Lung (tissue), 12 donors: ENCODE results near the gene ZBTB21. TPM values are rescaled to one million over a fixed set of nuclear protein-coding genes. Genes with fewer than 3 reads are reported as not detected.

Experiments
- ATAC-seq: fragments of 200-7000 bp; cut with Tn5 transposase; one replicate; pipeline ENCODE4 v1.9.1; 2020; ENCODE audit warnings: moderate number of reproducible peaks; ENCODE audit not compliant: insufficient read depth, low FRiP score
- DNase-seq, 3 donors: peaks; one replicate each; pipeline ENCODE4 v3.0.0-alpha.2; 2013 to 2017
- H3K27ac ChIP-seq, 2 donors: one replicate each; pipeline ENCODE4 v1.5.1; 2013; ENCODE audit warnings: mild to moderate bottlenecking in 2 of 2, moderate library complexity in 2 of 2, control low read depth in 1 of 2, inconsistent platforms in 1 of 2, low read depth in 1 of 2, low read length in 1 of 2
- H3K27me3 ChIP-seq, 3 donors: one replicate each; pipeline ENCODE4 v1.5.1; 2013; ENCODE audit warnings: low read length in 2 of 3; ENCODE audit not compliant: control insufficient read depth in 3 of 3, insufficient read depth in 3 of 3
- H3K36me3 ChIP-seq, 4 donors: one replicate each; pipeline ENCODE4 v1.5.1; 2013; ENCODE audit warnings: low read length in 4 of 4, mild to moderate bottlenecking in 1 of 4, moderate library complexity in 1 of 4; ENCODE audit not compliant: control insufficient read depth in 4 of 4, insufficient read depth in 4 of 4
- H3K4me1 ChIP-seq, 5 donors: one replicate each; pipeline ENCODE4 v1.5.1; 2013; ENCODE audit warnings: low read length in 5 of 5, mild to moderate bottlenecking in 2 of 5, moderate library complexity in 1 of 5; ENCODE audit not compliant: control insufficient read depth in 5 of 5, insufficient read depth in 5 of 5
- H3K4me3 ChIP-seq: one replicate; pipeline ENCODE4 v1.5.1; 2013; ENCODE audit warnings: mild to moderate bottlenecking, control low read depth, moderate library complexity
- H3K9ac ChIP-seq, 2 donors: one replicate each; pipeline ENCODE4 v1.5.1; 2013; ENCODE audit warnings: low read length in 2 of 2, control low read depth in 1 of 2; ENCODE audit not compliant: insufficient read depth in 1 of 2
- H3K9me3 ChIP-seq, 4 donors: one replicate each; pipeline ENCODE4 v1.5.1; 2013; ENCODE audit warnings: low read length in 3 of 4, mild to moderate bottlenecking in 1 of 4, moderate library complexity in 1 of 4; ENCODE audit not compliant: control insufficient read depth in 4 of 4, insufficient read depth in 3 of 4
- WGBS, 2 donors: extraction: QIAGEN DNeasy Blood & Tissue Kit; methylation state at CpG; one replicate each; pipeline ENCODE4 v1.1.7; 2013; 5-methylcytosine and 5-hydroxymethylcytosine counted together
- polyA plus RNA-seq, 2 donors: library from polyadenylated mRNA; stranded (reverse); fragments of 200-250 nt; gene quantifications; one replicate each; pipeline ENCODE4 v1.2.1, GENCODE V29; 2013
- total RNA-seq, 2 donors: library from RNA; depleted of rRNA in 1 of 2; stranded (reverse); fragments of >200 nt in 1 of 2; gene quantifications; one replicate each; pipeline ENCODE4 v1.2.1, GENCODE V29; 2014 to 2021
- TF ChIP-seq, protein P1 (sequence below): IDR thresholded peaks from 2 replicates; pipeline ENCODE4 v1.5.1; 2012; ENCODE audit warnings: mild to moderate bottlenecking; ENCODE audit errors: control extremely low read depth, extremely low read depth
- donor health status: control.
- donor health status: control.
- donor health status: Bipolar disorder and iron deficiency.
- donor health status: healthy.
- donor health status: DM: yes; HTN: yes; CAD: no.

The ZBTB21 gene
- total and polyA plus RNA-seq, 4 donors: 3.2 to 15.4 (median 7.5) TPM

DNA sequence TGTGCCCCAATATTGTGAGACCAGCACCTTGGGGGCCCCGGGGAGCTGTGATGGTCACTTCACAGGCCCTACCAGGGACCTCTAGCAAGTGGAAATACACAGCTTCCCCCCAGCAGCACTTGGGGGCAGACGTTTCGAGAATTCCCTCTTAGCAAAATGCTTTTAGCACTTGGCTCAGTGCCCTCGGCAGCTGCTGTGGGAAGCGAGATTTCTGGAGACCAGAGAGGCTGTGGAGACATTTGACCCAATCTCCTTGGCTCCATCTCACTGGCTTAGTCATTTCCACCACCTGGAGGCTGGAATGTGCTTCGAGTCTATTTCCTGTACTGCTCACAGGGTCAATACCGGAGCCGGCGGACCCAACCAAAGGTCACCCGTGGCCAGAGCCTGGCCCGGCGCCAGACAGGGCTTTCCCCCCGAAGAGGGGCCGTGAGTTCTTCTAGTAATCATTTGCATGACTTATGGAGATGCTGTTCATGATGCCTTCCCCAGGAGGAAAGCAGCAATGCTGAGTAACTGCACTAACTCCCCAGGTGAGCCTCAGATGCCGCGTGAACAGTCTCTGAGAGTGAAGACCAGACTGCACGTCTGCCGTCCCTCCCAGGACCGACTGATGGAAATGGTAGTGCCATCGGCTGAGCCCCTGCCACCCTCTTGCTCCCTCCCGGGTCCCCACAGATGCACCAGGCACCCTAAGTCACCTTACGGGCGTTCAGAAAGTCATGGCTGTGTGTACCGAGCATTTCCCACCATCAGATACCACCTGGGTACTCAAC is 52.0 kb downstream of the ZBTB21 start:
- no peaks in the 10 kb centered on the region for H3K36me3 ChIP-seq
- WGBS, 2 donors: 54 to 64% methylated on average over 24 of the region's 24 CpGs
- H3K9ac ChIP-seq: no peak overlapping the region
- no peak for ATAC-seq
- H3K27ac ChIP-seq: peak overlapping the region; percentile 7 to 59
- TF ChIP-seq, protein P1, sequence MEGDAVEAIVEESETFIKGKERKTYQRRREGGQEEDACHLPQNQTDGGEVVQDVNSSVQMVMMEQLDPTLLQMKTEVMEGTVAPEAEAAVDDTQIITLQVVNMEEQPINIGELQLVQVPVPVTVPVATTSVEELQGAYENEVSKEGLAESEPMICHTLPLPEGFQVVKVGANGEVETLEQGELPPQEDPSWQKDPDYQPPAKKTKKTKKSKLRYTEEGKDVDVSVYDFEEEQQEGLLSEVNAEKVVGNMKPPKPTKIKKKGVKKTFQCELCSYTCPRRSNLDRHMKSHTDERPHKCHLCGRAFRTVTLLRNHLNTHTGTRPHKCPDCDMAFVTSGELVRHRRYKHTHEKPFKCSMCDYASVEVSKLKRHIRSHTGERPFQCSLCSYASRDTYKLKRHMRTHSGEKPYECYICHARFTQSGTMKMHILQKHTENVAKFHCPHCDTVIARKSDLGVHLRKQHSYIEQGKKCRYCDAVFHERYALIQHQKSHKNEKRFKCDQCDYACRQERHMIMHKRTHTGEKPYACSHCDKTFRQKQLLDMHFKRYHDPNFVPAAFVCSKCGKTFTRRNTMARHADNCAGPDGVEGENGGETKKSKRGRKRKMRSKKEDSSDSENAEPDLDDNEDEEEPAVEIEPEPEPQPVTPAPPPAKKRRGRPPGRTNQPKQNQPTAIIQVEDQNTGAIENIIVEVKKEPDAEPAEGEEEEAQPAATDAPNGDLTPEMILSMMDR: no peak
- H3K4me3 ChIP-seq: no peak overlapping the region
- peaks cover 0 to 23% (median 4%) of the 10 kb centered on the region in 5 donors for H3K4me1 ChIP-seq
- peak; percentile 89 to 95 (median 93) for DNase-seq
- H3K27me3 ChIP-seq: no peaks in the 10 kb centered on the region
- no peaks in the 10 kb centered on the region for H3K9me3 ChIP-seq

DNA sequence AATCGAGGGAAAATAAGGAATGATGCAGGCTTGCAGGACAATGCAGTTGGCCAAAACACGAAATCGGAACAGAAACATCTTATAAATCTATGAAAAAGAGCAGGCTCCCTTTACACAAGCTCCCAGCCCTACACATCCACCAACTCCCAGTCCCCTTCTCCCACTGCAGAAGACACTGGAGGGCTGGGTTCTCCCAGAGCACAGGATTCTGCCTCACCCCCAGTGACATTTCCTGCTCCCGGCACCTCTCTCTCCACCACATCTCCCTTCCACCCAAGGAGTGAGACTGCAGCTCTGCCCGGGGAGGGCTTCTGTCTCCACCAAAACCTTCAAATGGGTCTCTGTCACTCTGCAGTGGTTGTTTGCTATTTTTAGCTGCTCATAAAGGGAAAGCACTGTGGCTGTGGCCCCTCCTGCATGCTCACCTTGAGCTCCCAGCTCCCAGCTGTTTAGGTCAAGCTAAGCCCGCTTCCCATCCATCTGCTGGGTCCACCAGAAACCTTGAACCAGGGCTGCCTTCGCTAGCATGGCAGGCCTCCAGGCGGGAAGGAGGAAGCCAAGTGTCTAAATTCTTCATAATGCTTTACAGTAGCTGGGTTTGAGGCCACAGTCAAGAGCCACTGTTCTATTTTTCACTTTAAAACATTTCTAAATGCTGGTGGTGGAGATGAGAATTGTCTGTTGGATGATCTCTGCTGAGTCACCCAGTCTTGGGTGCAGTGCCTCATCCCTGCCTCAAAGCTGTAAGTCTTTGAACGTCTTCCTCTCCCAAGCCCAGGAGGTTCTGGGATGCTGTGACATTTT is 53.0 kb downstream of the ZBTB21 start:
- TF ChIP-seq, protein P1: no peak
- Histone ChIP-seq H3K27me3 (no peaks in the 10 kb centered on the region), H3K9me3 (no peaks in the 10 kb centered on the region), H3K27ac (peak overlapping the region; percentile 1 to 2), H3K4me1 (peaks cover 0 to 32% (median 10%) of the 10 kb centered on the region in 5 donors), H3K9ac (no peak overlapping the region), H3K4me3 (no peak overlapping the region), H3K36me3 (no peaks in the 10 kb centered on the region)
- DNase-seq (peak in 2 of 3 donors; percentile 46 to 57), ATAC-seq (no peak)
- 51 to 77% methylated on average over 9 of the region's 9 CpGs for WGBS, 2 donors

DNA sequence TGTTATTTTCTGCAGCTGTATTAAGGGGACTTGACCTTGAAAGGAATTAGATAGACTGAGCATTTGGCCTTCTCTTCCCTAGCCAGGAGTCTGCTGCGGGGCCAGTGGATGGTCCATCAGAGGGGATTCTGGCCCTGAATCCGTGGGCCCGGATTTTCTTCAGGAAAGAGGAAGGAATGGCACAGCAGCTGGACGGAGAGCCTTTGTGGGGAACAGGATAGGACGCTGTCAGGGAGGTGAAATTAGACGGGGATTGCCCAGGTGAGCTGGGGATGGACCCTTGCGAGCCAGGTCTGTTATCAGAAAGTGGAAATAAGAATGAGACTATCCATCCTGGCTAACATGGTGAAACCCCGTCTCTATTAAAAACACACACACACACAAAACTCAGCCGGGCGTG is 54.6 kb downstream of the ZBTB21 start:
- no peak for ATAC-seq
- H3K27me3 ChIP-seq: no peaks in the 10 kb centered on the region
- TF ChIP-seq, protein P1: no peak
- DNase-seq: no peak
- no peak overlapping the region for H3K27ac ChIP-seq
- H3K4me3 ChIP-seq: no peak overlapping the region
- H3K9me3 ChIP-seq: no peaks in the 10 kb centered on the region
- 92 to 93% methylated on average over 10 of the region's 10 CpGs for WGBS, 2 donors
- peaks cover 0 to 32% (median 12%) of the 10 kb centered on the region in 5 donors for H3K4me1 ChIP-seq
- no peaks in the 10 kb centered on the region for H3K36me3 ChIP-seq
- no peak overlapping the region for H3K9ac ChIP-seq
